OCI-LY1 (cell line): ENCODE results near the gene CREG2.

Source experiments
- H2AFZ ChIP-seq: fragments of 200-600 bp; sonication (generic), shearing (Covaris generic); 2 replicates; pipeline ENCODE4 v1.6.0; 2014; ENCODE audit warnings: antibody characterized with exemption, mild to moderate bottlenecking, low read length
- H3F3A ChIP-seq: fragments of 200-600 bp; sonication (generic), shearing (Covaris generic); 2 replicates; pipeline ENCODE4 v1.6.0; 2014; ENCODE audit warnings: mild to moderate bottlenecking, antibody characterized with exemption, low read length, moderate library complexity; ENCODE audit not compliant: insufficient read depth
- H3K27ac ChIP-seq: fragments of 200-600 bp; sonication (generic); 2 replicates; pipeline ENCODE4 v1.5.1; 2014; ENCODE audit warnings: low read length, mixed run types, mild to moderate bottlenecking, low read depth; ENCODE audit not compliant: poor library complexity, severe bottlenecking
- H3K27me3 ChIP-seq: fragments of 200-600 bp; sonication (generic); 2 replicates; pipeline ENCODE4 v1.6.0; 2014; ENCODE audit warnings: antibody characterized with exemption, mild to moderate bottlenecking, low read length, moderate library complexity; ENCODE audit not compliant: insufficient read depth
- H3K36me3 ChIP-seq: fragments of 200-600 bp; sonication (generic); 2 replicates; pipeline ENCODE4 v1.6.1; 2014; ENCODE audit warnings: mild to moderate bottlenecking, antibody characterized with exemption, low read length, moderate library complexity, mixed read lengths; ENCODE audit not compliant: insufficient read depth
- H3K4me1 ChIP-seq: fragments of 200-600 bp; sonication (generic); 2 replicates; pipeline ENCODE4 v1.5.1; 2014; ENCODE audit warnings: mild to moderate bottlenecking, low read length, moderate library complexity; ENCODE audit not compliant: insufficient read depth, severe bottlenecking
- H3K4me2 ChIP-seq: fragments of 200-600 bp; sonication (generic), shearing (Covaris generic); 2 replicates; pipeline ENCODE4 v1.6.1; 2014; ENCODE audit warnings: low read length
- H3K4me3 ChIP-seq: fragments of 200-600 bp; sonication (generic); 2 replicates; pipeline ENCODE4 v1.5.1; 2014; ENCODE audit warnings: low read length, low read depth, mild to moderate bottlenecking, mixed read lengths; ENCODE audit not compliant: poor library complexity, severe bottlenecking
- H3K79me2 ChIP-seq: fragments of 200-600 bp; shearing (Covaris generic); 2 replicates; pipeline ENCODE4 v1.6.1; 2016; ENCODE audit warnings: mixed run types, low read length, mixed read lengths; ENCODE audit not compliant: insufficient read depth
- H3K9ac ChIP-seq: fragments of 200-600 bp; sonication (generic), shearing (Covaris generic); 2 replicates; pipeline ENCODE4 v1.6.1; 2014; ENCODE audit warnings: mild to moderate bottlenecking, low read length, mixed read lengths
- H3K9me2 ChIP-seq: fragments of 200-600 bp; sonication (generic), shearing (Covaris generic); 2 replicates; pipeline ENCODE4 v1.6.1; 2014; ENCODE audit warnings: low read depth, mild to moderate bottlenecking, low read length, mixed read lengths
- H3K9me3 ChIP-seq: fragments of 200-600 bp; shearing (Covaris generic); 2 replicates; pipeline ENCODE4 v1.6.1; 2014; ENCODE audit warnings: low read length, mixed read lengths
- H4K20me1 ChIP-seq: fragments of 200-600 bp; sonication (generic), shearing (Covaris generic); 2 replicates; pipeline ENCODE4 v1.6.0; 2016; ENCODE audit warnings: mild to moderate bottlenecking, low read length; ENCODE audit not compliant: insufficient read depth
- EZH2 ChIP-seq: fragments of 200-600 bp; sonication (generic), shearing (Covaris generic); IDR thresholded peaks from 2 replicates; pipeline ENCODE4 v1.8.0; 2017; ENCODE audit warnings: borderline replicate concordance, mixed run types, mild to moderate bottlenecking, antibody characterized with exemption, low read length, moderate library complexity, mixed read lengths
- TF ChIP-seq, protein P1 (sequence below): fragments of 200-600 bp; sonication (generic), shearing (Covaris generic); IDR thresholded peaks from 2 replicates; pipeline ENCODE4 v1.5.1; 2017; ENCODE audit warnings: mild to moderate bottlenecking, antibody characterized with exemption, low read length, moderate library complexity, mixed read lengths

Gene CREG2

DNA sequence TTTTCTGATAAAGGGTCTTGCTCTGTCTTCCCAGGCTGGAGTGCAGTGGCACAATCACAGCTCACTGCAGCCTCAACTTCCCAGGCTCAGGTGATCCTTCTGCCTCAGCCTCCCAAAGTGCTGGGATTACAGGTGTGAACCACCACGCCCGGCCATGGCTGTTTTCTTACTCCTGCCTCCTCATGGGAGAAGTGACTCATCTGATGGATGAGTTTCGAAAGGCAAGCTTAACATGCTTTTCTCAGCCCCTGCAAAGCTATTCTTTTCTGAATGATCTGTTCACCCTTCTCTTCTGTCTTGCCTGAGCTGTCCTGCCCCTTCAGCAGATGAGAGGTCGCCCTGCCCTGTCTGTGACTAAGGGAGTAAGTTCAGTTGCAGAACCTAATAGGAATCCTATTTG, 929 bp upstream of the CREG2 start:
- Histone ChIP-seq H4K20me1 (no peaks in the 10 kb centered on the region), H3F3A (no peaks in the 10 kb centered on the region), H3K79me2 (no peaks in the 10 kb centered on the region), H3K9me2 (no peaks in the 10 kb centered on the region), H3K27me3 (no peaks in the 10 kb centered on the region), H3K4me2 (no peak overlapping the region), H3K36me3 (no peaks in the 10 kb centered on the region), H3K9ac (no peak overlapping the region), H2AFZ (no peak overlapping the region), H3K9me3 (no peaks in the 10 kb centered on the region), H3K4me1 (no peaks in the 10 kb centered on the region), H3K27ac (no peak overlapping the region), H3K4me3 (no peak overlapping the region)
- TF ChIP-seq EZH2, result no peak
- TF ChIP-seq, protein P1, sequence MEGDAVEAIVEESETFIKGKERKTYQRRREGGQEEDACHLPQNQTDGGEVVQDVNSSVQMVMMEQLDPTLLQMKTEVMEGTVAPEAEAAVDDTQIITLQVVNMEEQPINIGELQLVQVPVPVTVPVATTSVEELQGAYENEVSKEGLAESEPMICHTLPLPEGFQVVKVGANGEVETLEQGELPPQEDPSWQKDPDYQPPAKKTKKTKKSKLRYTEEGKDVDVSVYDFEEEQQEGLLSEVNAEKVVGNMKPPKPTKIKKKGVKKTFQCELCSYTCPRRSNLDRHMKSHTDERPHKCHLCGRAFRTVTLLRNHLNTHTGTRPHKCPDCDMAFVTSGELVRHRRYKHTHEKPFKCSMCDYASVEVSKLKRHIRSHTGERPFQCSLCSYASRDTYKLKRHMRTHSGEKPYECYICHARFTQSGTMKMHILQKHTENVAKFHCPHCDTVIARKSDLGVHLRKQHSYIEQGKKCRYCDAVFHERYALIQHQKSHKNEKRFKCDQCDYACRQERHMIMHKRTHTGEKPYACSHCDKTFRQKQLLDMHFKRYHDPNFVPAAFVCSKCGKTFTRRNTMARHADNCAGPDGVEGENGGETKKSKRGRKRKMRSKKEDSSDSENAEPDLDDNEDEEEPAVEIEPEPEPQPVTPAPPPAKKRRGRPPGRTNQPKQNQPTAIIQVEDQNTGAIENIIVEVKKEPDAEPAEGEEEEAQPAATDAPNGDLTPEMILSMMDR, result no peak

DNA sequence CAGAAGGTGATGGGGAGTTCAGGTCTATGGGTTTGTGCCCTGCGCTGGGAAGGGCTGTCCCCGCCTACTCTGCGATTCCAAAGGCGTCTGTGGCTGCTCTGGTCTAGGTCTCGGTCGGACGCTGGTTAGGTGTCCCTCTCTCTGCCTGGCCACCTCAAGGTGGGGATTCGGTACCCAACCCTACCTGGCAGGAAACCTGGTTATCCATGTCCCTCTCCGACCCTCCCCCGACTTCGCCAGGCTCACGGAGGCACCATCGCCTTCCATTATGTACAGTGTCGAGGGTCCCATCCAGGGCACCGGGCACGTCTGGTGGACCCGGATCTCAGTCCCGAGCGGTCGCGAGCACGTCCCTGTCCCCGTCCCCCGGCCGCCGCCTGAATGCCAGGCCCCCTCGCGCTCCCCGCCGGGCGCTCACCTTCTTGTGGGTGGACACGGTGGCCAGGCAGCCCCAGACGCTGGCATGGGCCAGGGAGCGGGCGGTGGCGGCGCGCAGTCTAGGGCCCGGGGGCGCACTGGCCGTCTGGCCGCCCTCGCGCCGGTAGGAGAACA, 628 bp downstream of the CREG2 start:
- Histone ChIP-seq H3K4me2 (no peak overlapping the region), H4K20me1 (no peaks in the 10 kb centered on the region), H3K27me3 (no peaks in the 10 kb centered on the region), H3K79me2 (no peaks in the 10 kb centered on the region), H3F3A (no peaks in the 10 kb centered on the region), H3K9me2 (no peaks in the 10 kb centered on the region), H3K4me3 (no peak overlapping the region), H3K27ac (no peak overlapping the region), H2AFZ (no peak overlapping the region), H3K9ac (no peak overlapping the region), H3K9me3 (no peaks in the 10 kb centered on the region), H3K4me1 (no peaks in the 10 kb centered on the region), H3K36me3 (no peaks in the 10 kb centered on the region)
- TF ChIP-seq, protein P1, result no peak
- no peak for TF ChIP-seq EZH2

DNA sequence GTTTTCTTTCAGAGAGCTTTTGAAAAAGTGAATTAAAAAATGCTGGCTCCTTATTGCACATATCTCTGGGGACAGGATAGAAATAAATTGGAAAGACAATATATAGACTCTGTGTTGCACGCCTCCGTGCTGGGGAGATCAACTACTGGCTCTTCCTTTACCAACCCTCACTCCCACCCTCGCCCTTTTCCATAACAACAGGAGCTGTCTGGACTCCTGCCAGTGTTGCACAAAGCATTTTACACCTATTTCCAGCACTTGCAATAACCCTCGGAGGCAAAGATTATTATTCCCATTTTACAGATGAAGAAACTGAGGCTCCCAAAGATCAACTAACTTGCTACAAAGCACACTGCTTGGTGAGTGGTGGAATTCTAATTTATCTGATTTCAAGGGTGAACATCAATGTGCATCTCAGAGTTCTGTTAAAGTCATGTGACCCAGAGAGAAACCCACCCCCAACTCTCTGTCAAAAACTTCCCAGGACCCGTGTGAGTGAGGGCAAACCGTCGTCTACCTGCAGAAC, 4.2 kb downstream of the CREG2 start:
- Histone ChIP-seq H3K9me2 (no peaks in the 10 kb centered on the region), H3K36me3 (no peaks in the 10 kb centered on the region), H3K27me3 (no peaks in the 10 kb centered on the region; the same call in 1 of the 2 replicates), H3K4me1 (no peaks in the 10 kb centered on the region), H3K4me3 (no peak overlapping the region), H3F3A (no peaks in the 10 kb centered on the region), H4K20me1 (no peaks in the 10 kb centered on the region), H3K4me2 (no peak overlapping the region), H3K79me2 (no peaks in the 10 kb centered on the region), H3K9me3 (no peaks in the 10 kb centered on the region), H3K9ac (no peak overlapping the region), H2AFZ (no peak overlapping the region), H3K27ac (no peak overlapping the region)
- TF ChIP-seq EZH2, result no peak
- TF ChIP-seq, protein P1, result no peak
